Measurements from ENCODE around the gene DEAF1.

GRCh38 chr11:705646-706438 is 10.8 kb upstream of the DEAF1 start, which contains the start of gene EPS8L2:
- TF ChIP-seq CTCF (conservative IDR thresholded peaks at IDR 0.05; ENCODE audit: low read length): no peak
- no peak for TF ChIP-seq EZH2phosphoT487 (IDR thresholded peaks at IDR 0.05; ENCODE audit: borderline replicate concordance)
